Measurements from ENCODE around the gene CSGALNACT2. TPM values are rescaled to one million over a fixed set of nuclear protein-coding genes. Genes with fewer than 3 reads are reported as not detected.
A peak's percentile ranks its signal among the peaks of the same experiment; 100 is the strongest.

Gene CSGALNACT2
- total and polyA plus RNA-seq, 12 donors: 4.6 to 12.9 (median 9.6) TPM

DNA sequence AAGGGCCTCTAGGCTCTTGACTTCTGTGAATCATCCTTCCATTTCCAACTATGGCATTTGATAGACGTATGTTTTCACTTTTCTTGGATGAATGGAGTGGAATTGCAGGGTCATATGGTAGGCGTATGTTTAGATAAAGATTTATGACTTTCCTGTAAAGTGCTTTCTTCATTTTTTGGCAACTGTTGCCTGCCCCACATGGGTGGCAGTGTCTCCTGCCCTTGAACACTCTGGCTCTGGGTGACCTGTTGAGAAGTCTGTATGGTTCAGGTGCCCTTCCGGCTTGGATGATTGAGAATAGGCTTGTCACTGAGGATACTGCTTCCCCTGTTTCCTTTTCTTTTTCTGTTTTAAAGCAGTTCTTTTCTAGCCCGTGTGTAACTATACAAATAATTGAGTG, 38.3 kb upstream of the CSGALNACT2 start:
- TF ChIP-seq, protein P1, sequence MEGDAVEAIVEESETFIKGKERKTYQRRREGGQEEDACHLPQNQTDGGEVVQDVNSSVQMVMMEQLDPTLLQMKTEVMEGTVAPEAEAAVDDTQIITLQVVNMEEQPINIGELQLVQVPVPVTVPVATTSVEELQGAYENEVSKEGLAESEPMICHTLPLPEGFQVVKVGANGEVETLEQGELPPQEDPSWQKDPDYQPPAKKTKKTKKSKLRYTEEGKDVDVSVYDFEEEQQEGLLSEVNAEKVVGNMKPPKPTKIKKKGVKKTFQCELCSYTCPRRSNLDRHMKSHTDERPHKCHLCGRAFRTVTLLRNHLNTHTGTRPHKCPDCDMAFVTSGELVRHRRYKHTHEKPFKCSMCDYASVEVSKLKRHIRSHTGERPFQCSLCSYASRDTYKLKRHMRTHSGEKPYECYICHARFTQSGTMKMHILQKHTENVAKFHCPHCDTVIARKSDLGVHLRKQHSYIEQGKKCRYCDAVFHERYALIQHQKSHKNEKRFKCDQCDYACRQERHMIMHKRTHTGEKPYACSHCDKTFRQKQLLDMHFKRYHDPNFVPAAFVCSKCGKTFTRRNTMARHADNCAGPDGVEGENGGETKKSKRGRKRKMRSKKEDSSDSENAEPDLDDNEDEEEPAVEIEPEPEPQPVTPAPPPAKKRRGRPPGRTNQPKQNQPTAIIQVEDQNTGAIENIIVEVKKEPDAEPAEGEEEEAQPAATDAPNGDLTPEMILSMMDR (IDR thresholded peaks at IDR 0.05): no peak
- Histone ChIP-seq H3K36me3 (no peaks in the 10 kb centered on the region), H3K4me3 (no peak overlapping the region), H3K27ac (no peak overlapping the region), H3K4me1 (peaks cover 0 to 7% (median 6%) of the 10 kb centered on the region in 9 donors), H3K9me3 (no peaks in the 10 kb centered on the region), H3K27me3 (peaks cover 0 to 53% (median 40%) of the 10 kb centered on the region in 7 donors)
- WGBS, 2 donors: 80 to 81% methylated on average over 4 of the region's 4 CpGs
- intact Hi-C loops (cut with DNase I): loop anchor here in 6 of 10 donors (10.0 kb wide), 1 partner anchor 345 kb away; no protein-coding TSS in a partner anchor
- DNase-seq (no peak), ATAC-seq (no peak)

GRCh38 chr10:43100366-43100765, 37.9 kb upstream of the CSGALNACT2 start:
- Histone ChIP-seq H3K36me3 (no peaks in the 10 kb centered on the region), H3K27ac (no peak overlapping the region), H3K4me1 (peaks cover 0 to 12% (median 10%) of the 10 kb centered on the region in 9 donors), H3K4me3 (no peak overlapping the region), H3K27me3 (peaks cover 0 to 57% (median 40%) of the 10 kb centered on the region in 7 donors), H3K9me3 (no peaks in the 10 kb centered on the region)
- WGBS, 2 donors: 82 to 84% methylated on average over 17 of the region's 17 CpGs
- ATAC-seq (no peak), DNase-seq (no peak)
- intact Hi-C loops (cut with DNase I): loop anchor here in 6 of 10 donors (10.0 kb wide), 1 partner anchor 346 kb away; no protein-coding TSS in a partner anchor
- TF ChIP-seq, protein P1 (IDR thresholded peaks at IDR 0.05): no peak

- Histone ChIP-seq H3K27ac (no peak overlapping the region), H3K9me3 (no peaks in the 10 kb centered on the region), H3K4me3 (no peak overlapping the region), H3K4me1 (peaks cover 0 to 18% (median 13%) of the 10 kb centered on the region in 9 donors), H3K36me3 (no peaks in the 10 kb centered on the region), H3K27me3 (peaks cover 0 to 57% (median 36%) of the 10 kb centered on the region in 7 donors)
- TF ChIP-seq, protein P1 (IDR thresholded peaks at IDR 0.05): no peak
- ATAC-seq (no peak), DNase-seq (no peak)
- WGBS, 2 donors: 84 to 88% methylated on average over 19 of the region's 19 CpGs
- intact Hi-C loops (cut with DNase I): loop anchor here in 6 of 10 donors (10.0 kb wide), 1 partner anchor 347 kb away; no protein-coding TSS in a partner anchor
These were observed 36.0 kb upstream of the CSGALNACT2 start for GRCh38 chr10:43102063-43102828.

- Histone ChIP-seq H3K36me3 (no peaks in the 10 kb centered on the region), H3K4me3 (peak overlapping the region; percentile 2 to 71 (median 58)), H3K9me3 (no peaks in the 10 kb centered on the region), H3K27me3 (peaks cover 0 to 41% (median 33%) of the 10 kb centered on the region in 7 donors), H3K27ac (no peak overlapping the region), H3K4me1 (peaks cover 0 to 18% (median 13%) of the 10 kb centered on the region in 9 donors)
- TF ChIP-seq, protein P1 (IDR thresholded peaks at IDR 0.05): peak; percentile 98 to 100 (median 100)
- ATAC-seq (peak; percentile 92 to 96 (median 94)), DNase-seq (peak; percentile 60 to 80)
- intact Hi-C loops (cut with DNase I): loop anchor here (1.0 to 10.0 kb wide), 5 partner anchors 238 to 353 kb away; no protein-coding TSS in a partner anchor
- WGBS, 2 donors: 3 to 4% methylated on average over 61 to 71 of the region's 71 CpGs
These were observed 32.9 kb upstream of the CSGALNACT2 start for GRCh38 chr10:43105102-43105955.

All from heart right ventricle (tissue), 16 donors.